GM23338 (cell line): ENCODE measurements around the gene PIMREG. TPM values are rescaled to one million over a fixed set of nuclear protein-coding genes. Genes with fewer than 3 reads are reported as not detected.

ENCODE experiments used
- ATAC-seq: fragments of 200-7000 bp; cut with Tn5 transposase; 3 replicates; pipeline ENCODE4 v1.9.1; 2020
- DNase-seq: peaks from one replicate; pipeline ENCODE4 v3.0.0-alpha.2; 2015; ENCODE audit warnings: low spot score
- H2AFZ ChIP-seq: fragments of 200-600 bp; sonication (generic); 2 replicates; pipeline ENCODE4 v1.8.0; 2016; ENCODE audit warnings: antibody characterized with exemption, mild to moderate bottlenecking, moderate library complexity
- H3F3A ChIP-seq: fragments of 200-600 bp; sonication (generic); replicated peaks from 2 replicates; pipeline ENCODE4 v1.8.0; 2017; ENCODE audit warnings: antibody characterized with exemption, mixed run types, low read depth
- H3K27ac ChIP-seq: fragments of 200-600 bp; sonication (generic); 2 replicates; pipeline ENCODE4 v1.6.1; 2016; ENCODE audit warnings: low read depth
- H3K27me3 ChIP-seq: fragments of 200-600 bp; sonication (generic); 2 replicates; pipeline ENCODE4 v1.8.0; 2016; ENCODE audit warnings: mild to moderate bottlenecking, mixed run types, moderate library complexity; ENCODE audit not compliant: insufficient read depth
- H3K36me3 ChIP-seq: fragments of 200-600 bp; sonication (generic); 2 replicates; pipeline ENCODE4 v1.8.0; 2016; ENCODE audit warnings: mild to moderate bottlenecking; ENCODE audit not compliant: insufficient read depth
- H3K4me1 ChIP-seq: fragments of 200-600 bp; sonication (generic); 2 replicates; pipeline ENCODE4 v1.8.0; 2016; ENCODE audit warnings: mild to moderate bottlenecking, moderate library complexity; ENCODE audit not compliant: insufficient read depth
- H3K4me2 ChIP-seq: fragments of 200-600 bp; sonication (generic); 2 replicates; pipeline ENCODE4 v1.7.1; 2017; ENCODE audit warnings: mixed run types
- H3K4me3 ChIP-seq: fragments of 200-600 bp; sonication (generic); 2 replicates; pipeline ENCODE4 v1.6.1; 2016; ENCODE audit warnings: mixed run types
- H3K79me2 ChIP-seq: fragments of 200-600 bp; sonication (generic); replicated peaks from 2 replicates; pipeline ENCODE4 v1.8.0; 2017; ENCODE audit warnings: mild to moderate bottlenecking; ENCODE audit not compliant: insufficient read depth
- H3K9me2 ChIP-seq: fragments of 200-600 bp; sonication (generic); 2 replicates; pipeline ENCODE4 v1.8.0; 2017; ENCODE audit not compliant: insufficient read depth
- H4K20me1 ChIP-seq: fragments of 200-600 bp; sonication (generic); replicated peaks from 2 replicates; pipeline ENCODE4 v1.8.0; 2017; ENCODE audit warnings: mild to moderate bottlenecking; ENCODE audit not compliant: insufficient read depth
- H3K27ac Mint-ChIP-seq: 2 replicates; pipeline ENCODE4 v1.8.0; 2020; ENCODE audit warnings: inconsistent platforms, mild to moderate bottlenecking, moderate library complexity, mixed read lengths
- H3K27me3 Mint-ChIP-seq: 3 replicates; pipeline ENCODE4 v1.8.0; 2022; ENCODE audit warnings: low read depth, mild to moderate bottlenecking, moderate library complexity, mixed read lengths, inconsistent platforms; ENCODE audit not compliant: insufficient read depth, poor library complexity
- H3K36me3 Mint-ChIP-seq: 3 replicates; pipeline ENCODE4 v1.8.0; 2021; ENCODE audit warnings: low read depth, mild to moderate bottlenecking, inconsistent platforms, moderate library complexity, mixed read lengths
- H3K4me1 Mint-ChIP-seq: 3 replicates; pipeline ENCODE4 v1.8.0; 2020; ENCODE audit warnings: mild to moderate bottlenecking, inconsistent platforms, mixed read lengths
- H3K4me3 Mint-ChIP-seq: 3 replicates; pipeline ENCODE4 v1.8.0; 2021; ENCODE audit warnings: moderate library complexity, mild to moderate bottlenecking, inconsistent platforms, mixed read lengths
- H3K9me3 Mint-ChIP-seq: 3 replicates; pipeline ENCODE4 v1.8.0; 2020; ENCODE audit warnings: moderate library complexity, mild to moderate bottlenecking, inconsistent platforms, mixed read lengths
- CREB1 ChIP-seq: fragments of 250-450 bp; sonication (Bioruptor Pico); IDR thresholded peaks from 2 replicates; pipeline ENCODE4 v1.5.0; 2020; ENCODE audit warnings: low read depth, mild to moderate bottlenecking, moderate library complexity
- ETS1 ChIP-seq: IDR thresholded peaks from 2 replicates; pipeline ENCODE4 v1.6.1; 2016; ENCODE audit warnings: antibody characterized with exemption
- EZH2 ChIP-seq: fragments of 200-600 bp; sonication (generic); IDR thresholded peaks from one replicate; pipeline ENCODE4 v1.8.0; 2017; ENCODE audit warnings: antibody characterized with exemption, mild to moderate bottlenecking, low read depth; ENCODE audit not compliant: unreplicated experiment
- EZH2phosphoT487 ChIP-seq: fragments of 200-600 bp; sonication (generic); IDR thresholded peaks from one replicate; pipeline ENCODE4 v1.8.1; 2018; ENCODE audit warnings: antibody characterized with exemption; ENCODE audit not compliant: unreplicated experiment
- JUNB ChIP-seq: IDR thresholded peaks from one replicate; pipeline ENCODE4 v1.6.1; 2016; ENCODE audit warnings: antibody characterized with exemption; ENCODE audit not compliant: unreplicated experiment
- NANOG ChIP-seq: IDR thresholded peaks from 2 replicates; pipeline ENCODE4 v1.6.1; 2016; ENCODE audit warnings: antibody characterized with exemption, borderline replicate concordance
- POLR2AphosphoS5 ChIP-seq: IDR thresholded peaks from 2 replicates; pipeline ENCODE4 v1.6.1; 2016; ENCODE audit warnings: antibody characterized with exemption, low read depth
- STAT1 ChIP-seq: IDR thresholded peaks from one replicate; pipeline ENCODE4 v1.6.1; 2016; ENCODE audit warnings: antibody characterized with exemption; ENCODE audit not compliant: unreplicated experiment
- ZNF114 ChIP-seq: fragments of 250-450 bp; sonication (Bioruptor Pico); IDR thresholded peaks from 2 replicates; pipeline ENCODE4 v1.5.0; 2020; ENCODE audit warnings: mild to moderate bottlenecking, moderate library complexity
- ZNF331 ChIP-seq: fragments of 250-450 bp; sonication (Bioruptor Pico); IDR thresholded peaks from 2 replicates; pipeline ENCODE4 v1.5.0; 2020; ENCODE audit warnings: low read depth, mild to moderate bottlenecking, moderate library complexity
- ZNF462 ChIP-seq: fragments of 250-450 bp; sonication (Bioruptor Pico); IDR thresholded peaks from 2 replicates; pipeline ENCODE4 v1.5.0; 2020; ENCODE audit warnings: mild to moderate bottlenecking, moderate library complexity
- polyA plus RNA-seq: library from polyadenylated mRNA; unstranded; fragments of >200 nt; fragmentation: Nextera tagmentation; extraction: Ambion mirVana; gene quantifications from 2 replicates; pipeline ENCODE4 v1.2.1, GENCODE V29; 2016
- total RNA-seq: library from RNA; depleted of rRNA; stranded (reverse); fragments of >200 nt; shearing (Covaris generic); gene quantifications from 2 replicates; pipeline ENCODE4 v1.2.3, GENCODE V29; 2014
- TF ChIP-seq, protein P1 (sequence below), 2 experiments: fragments of 200-600 bp in 1 of 2; sonication (generic) in 1 of 2; conservative IDR thresholded peaks; 2 replicates each; pipeline versions ENCODE4 v1.5.1 to v1.6.1; 2016 to 2017; ENCODE audit warnings: antibody characterized with exemption in 2 of 2, low read depth in 2 of 2, mild to moderate bottlenecking in 2 of 2, moderate library complexity in 1 of 2

PIMREG gene
- total and polyA plus RNA-seq, 2 experiments from 2014 or later: 87.8 to 144 TPM

GRCh38 chr17:6497496-6498221, 53.4 kb downstream of the PIMREG start:
- Histone ChIP-seq H3K27ac (no peak overlapping the region), H3K79me2 (no peaks in the 10 kb centered on the region), H3K4me1 (peaks cover 39% of the 10 kb centered on the region), H3K4me2 (peak overlapping the region; percentile 51), H3K4me3 (no peak overlapping the region), H2AFZ (no peak overlapping the region), H3K27me3 (no peaks in the 10 kb centered on the region), H3F3A (no peaks in the 10 kb centered on the region), H3K36me3 (no peaks in the 10 kb centered on the region), H3K9me2 (no peaks in the 10 kb centered on the region), H4K20me1 (no peaks in the 10 kb centered on the region)
- ATAC-seq (peak; percentile 5; the same call in 2 of the 3 replicates), DNase-seq (peak; percentile 40)
- peaks cover 2% of the 10 kb centered on the region; the same call in 1 of the 3 replicates for H3K9me3 Mint-ChIP-seq
- peaks cover 58% of the 10 kb centered on the region for H3K4me1 Mint-ChIP-seq
- H3K27ac Mint-ChIP-seq: no peak overlapping the region
- H3K27me3 Mint-ChIP-seq: peaks cover 18% of the 10 kb centered on the region
- H3K36me3 Mint-ChIP-seq: peaks cover 8% of the 10 kb centered on the region; the same call in 2 of the 3 replicates
- H3K4me3 Mint-ChIP-seq: no peak overlapping the region
- TF ChIP-seq CREB1: no peak
- TF ChIP-seq STAT1: no peak

DNA sequence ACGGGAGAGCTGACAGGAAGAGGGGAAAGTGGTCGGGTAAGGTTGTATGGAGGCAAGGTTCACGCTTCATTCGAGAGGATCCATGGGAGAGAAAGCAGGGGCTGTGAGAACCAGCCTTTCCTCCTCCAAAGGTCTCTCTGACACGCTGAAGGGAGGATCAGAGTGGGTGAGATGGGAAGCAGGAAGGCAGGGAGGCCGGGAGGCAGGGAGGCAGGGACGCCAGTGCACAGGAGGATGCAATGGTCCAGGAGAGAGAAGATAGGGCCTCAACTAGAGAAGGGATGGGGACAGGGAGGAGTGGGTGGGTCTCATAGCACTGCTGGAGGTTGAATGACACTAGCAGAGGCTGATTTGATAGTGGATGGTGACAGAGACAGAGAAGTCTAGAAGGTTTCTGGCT, 54.1 kb downstream of the PIMREG start:
- H3K27me3 ChIP-seq: no peaks in the 10 kb centered on the region
- H3F3A ChIP-seq: no peaks in the 10 kb centered on the region
- H3K27ac Mint-ChIP-seq: no peak overlapping the region
- no peaks in the 10 kb centered on the region for H3K9me2 ChIP-seq
- peaks cover 5% of the 10 kb centered on the region; the same call in 2 of the 3 replicates for H3K36me3 Mint-ChIP-seq
- no peak for ATAC-seq
- H3K9me3 Mint-ChIP-seq: peaks cover 2% of the 10 kb centered on the region; the same call in 1 of the 3 replicates
- H3K4me2 ChIP-seq: no peak overlapping the region
- H3K36me3 ChIP-seq: no peaks in the 10 kb centered on the region
- H4K20me1 ChIP-seq: no peaks in the 10 kb centered on the region
- peaks cover 15% of the 10 kb centered on the region for H3K27me3 Mint-ChIP-seq
- DNase-seq: no peak
- H3K4me3 Mint-ChIP-seq: no peak overlapping the region
- no peak overlapping the region for H2AFZ ChIP-seq
- H3K4me1 ChIP-seq: peaks cover 39% of the 10 kb centered on the region
- H3K27ac ChIP-seq: no peak overlapping the region
- no peaks in the 10 kb centered on the region for H3K79me2 ChIP-seq
- no peak overlapping the region for H3K4me3 ChIP-seq
- H3K4me1 Mint-ChIP-seq: peaks cover 54% of the 10 kb centered on the region
- no peak for TF ChIP-seq CREB1
- no peak for TF ChIP-seq JUNB
- TF ChIP-seq ETS1: no peak
- TF ChIP-seq, protein P1, sequence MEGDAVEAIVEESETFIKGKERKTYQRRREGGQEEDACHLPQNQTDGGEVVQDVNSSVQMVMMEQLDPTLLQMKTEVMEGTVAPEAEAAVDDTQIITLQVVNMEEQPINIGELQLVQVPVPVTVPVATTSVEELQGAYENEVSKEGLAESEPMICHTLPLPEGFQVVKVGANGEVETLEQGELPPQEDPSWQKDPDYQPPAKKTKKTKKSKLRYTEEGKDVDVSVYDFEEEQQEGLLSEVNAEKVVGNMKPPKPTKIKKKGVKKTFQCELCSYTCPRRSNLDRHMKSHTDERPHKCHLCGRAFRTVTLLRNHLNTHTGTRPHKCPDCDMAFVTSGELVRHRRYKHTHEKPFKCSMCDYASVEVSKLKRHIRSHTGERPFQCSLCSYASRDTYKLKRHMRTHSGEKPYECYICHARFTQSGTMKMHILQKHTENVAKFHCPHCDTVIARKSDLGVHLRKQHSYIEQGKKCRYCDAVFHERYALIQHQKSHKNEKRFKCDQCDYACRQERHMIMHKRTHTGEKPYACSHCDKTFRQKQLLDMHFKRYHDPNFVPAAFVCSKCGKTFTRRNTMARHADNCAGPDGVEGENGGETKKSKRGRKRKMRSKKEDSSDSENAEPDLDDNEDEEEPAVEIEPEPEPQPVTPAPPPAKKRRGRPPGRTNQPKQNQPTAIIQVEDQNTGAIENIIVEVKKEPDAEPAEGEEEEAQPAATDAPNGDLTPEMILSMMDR (conservative IDR thresholded peaks at IDR 0.05; ENCODE audit: low read depth in 2 of 2): no peak
- no peak for TF ChIP-seq ZNF331 (CRISPR knock-in tag)
- no peak for TF ChIP-seq NANOG
- TF ChIP-seq STAT1: no peak
- TF ChIP-seq POLR2AphosphoS5: no peak
- no peak for TF ChIP-seq ZNF462 (CRISPR knock-in tag)
- no peak for TF ChIP-seq EZH2
- no peak for TF ChIP-seq ZNF114 (CRISPR knock-in tag)
- no peak for TF ChIP-seq EZH2phosphoT487
